ENCODE data around the gene ESCO1.
"Not testable (repeated sequence)": the region's sequence is repeated elsewhere in the genome, so short reads cannot be mapped to it uniquely, and the experiment has no call there.

The ESCO1 gene, protein sequence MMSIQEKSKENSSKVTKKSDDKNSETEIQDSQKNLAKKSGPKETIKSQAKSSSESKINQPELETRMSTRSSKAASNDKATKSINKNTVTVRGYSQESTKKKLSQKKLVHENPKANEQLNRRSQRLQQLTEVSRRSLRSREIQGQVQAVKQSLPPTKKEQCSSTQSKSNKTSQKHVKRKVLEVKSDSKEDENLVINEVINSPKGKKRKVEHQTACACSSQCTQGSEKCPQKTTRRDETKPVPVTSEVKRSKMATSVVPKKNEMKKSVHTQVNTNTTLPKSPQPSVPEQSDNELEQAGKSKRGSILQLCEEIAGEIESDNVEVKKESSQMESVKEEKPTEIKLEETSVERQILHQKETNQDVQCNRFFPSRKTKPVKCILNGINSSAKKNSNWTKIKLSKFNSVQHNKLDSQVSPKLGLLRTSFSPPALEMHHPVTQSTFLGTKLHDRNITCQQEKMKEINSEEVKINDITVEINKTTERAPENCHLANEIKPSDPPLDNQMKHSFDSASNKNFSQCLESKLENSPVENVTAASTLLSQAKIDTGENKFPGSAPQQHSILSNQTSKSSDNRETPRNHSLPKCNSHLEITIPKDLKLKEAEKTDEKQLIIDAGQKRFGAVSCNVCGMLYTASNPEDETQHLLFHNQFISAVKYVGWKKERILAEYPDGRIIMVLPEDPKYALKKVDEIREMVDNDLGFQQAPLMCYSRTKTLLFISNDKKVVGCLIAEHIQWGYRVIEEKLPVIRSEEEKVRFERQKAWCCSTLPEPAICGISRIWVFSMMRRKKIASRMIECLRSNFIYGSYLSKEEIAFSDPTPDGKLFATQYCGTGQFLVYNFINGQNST

DNA sequence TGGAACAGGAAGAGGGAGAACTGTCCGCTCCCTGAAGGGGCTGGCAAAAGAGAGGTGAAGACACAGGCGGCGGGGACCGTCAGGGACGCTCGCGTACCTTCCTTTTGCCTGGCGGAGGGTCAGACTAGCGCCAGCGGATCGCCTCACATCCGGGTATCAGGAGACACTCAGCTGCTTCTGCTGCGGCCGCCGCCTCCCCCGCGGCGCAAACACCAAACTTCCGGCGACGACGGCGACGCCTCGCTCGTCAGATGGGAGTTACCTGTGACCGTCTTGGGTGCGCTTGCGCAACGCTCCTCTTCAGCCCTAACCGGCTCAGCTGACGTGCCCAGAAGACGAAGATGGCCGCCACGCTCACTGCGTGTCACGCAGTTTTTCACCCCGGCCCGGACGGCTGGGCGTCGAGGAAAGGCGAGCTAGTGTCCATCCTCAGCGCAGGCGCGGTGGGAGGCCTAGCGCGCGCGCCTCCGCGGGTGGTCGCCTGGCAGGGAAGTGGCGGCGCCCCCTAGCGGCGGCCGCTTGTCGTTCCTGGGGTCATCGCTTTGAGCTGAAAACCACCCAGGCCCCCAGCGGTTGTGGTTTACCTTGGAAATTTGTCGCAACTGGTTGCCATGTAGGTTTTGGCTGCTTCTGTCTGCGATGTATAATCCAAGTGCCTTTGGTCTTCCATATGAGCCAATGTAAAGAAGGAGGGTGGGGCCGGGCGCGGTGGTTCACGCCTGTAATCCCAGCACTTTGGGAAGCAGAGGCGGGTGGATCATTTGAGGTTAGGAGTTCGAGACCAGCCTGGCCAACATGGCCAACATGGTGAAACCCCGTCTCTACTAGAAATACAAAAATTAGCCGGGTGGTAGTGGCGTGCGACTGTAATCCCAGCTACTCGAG lies at the start of gene ESCO1:
ESCO1 (minus strand) TSS at position 179 of the 885 bp plus-strand sequence. CDS start 25,861 bp downstream, outside the sequence.
- DNase-seq (ENCODE audit: low read depth, low spot score), result peak; percentile 97

- DNase-seq (ENCODE audit: low read depth, low spot score), result not testable (repeated sequence)
These were observed 39.9 kb upstream of the ESCO1 start for GRCh38 chr18:21640375-21640774.

- no peak for DNase-seq (ENCODE audit: low read depth, low spot score)
These were observed 38.3 kb upstream of the ESCO1 start for GRCh38 chr18:21638822-21639221.

GRCh38 chr18:21636769-21637168 lies 36.3 kb upstream of the ESCO1 start:
- no peak for DNase-seq (ENCODE audit: low read depth, low spot score)

DNA sequence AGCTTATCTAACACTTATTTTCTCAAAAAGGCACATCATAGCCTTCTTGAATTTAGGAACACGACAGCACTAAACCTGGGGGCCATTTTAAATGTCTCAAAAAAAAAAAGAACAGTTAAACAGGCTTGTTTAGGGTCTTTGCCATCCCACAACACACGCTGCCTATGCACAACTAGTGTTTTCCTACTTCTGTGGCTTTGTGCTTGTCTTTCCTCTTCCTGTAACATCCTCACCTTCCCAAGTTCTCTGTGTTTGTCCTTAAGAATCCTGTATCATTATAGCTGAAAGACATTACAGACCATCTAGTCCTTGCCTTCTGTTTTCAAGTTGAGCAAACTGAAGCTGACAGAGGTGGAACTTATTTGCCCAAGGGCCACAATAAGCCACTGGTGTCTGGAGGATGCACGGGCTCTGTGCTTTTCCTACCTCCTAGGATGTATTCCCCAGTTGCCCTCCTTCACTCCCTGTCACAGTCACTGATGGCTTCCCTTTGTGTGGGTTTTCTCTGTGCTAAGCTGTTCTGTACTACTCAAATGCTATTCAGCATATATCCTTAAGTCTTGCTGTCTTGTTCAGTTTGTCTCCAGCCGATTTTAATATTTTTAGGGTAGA lies 34.2 kb upstream of the ESCO1 start:
- DNase-seq (ENCODE audit: low read depth, low spot score), result no peak

- DNase-seq (ENCODE audit: low read depth, low spot score), result no peak
These were observed 31.9 kb upstream of the ESCO1 start for GRCh38 chr18:21632393-21632792.

GRCh38 chr18:21629089-21629832 lies 28.8 kb upstream of the ESCO1 start:
- DNase-seq (ENCODE audit: low read depth, low spot score), result no peak

DNA sequence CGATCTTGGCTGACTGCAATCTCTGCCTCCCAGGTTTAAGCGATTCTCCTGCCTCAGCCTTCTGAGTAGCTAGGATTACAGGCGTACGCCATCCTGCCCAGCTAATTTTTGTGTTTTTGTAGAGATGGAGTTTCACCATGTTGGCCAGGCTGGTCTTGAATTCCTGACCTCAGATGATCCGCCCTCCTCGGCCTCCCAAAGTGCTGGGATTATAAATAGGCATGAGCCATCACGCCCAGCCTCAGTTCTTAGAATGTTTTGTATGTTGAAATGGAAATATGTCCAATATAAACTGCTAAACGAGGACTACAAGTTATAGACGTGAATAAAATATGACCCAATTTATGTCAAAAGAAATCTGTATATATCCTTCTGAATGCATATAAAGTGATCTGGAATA lies 21.1 kb upstream of the ESCO1 start:
- DNase-seq (ENCODE audit: low read depth, low spot score), result not testable (repeated sequence)

DNA sequence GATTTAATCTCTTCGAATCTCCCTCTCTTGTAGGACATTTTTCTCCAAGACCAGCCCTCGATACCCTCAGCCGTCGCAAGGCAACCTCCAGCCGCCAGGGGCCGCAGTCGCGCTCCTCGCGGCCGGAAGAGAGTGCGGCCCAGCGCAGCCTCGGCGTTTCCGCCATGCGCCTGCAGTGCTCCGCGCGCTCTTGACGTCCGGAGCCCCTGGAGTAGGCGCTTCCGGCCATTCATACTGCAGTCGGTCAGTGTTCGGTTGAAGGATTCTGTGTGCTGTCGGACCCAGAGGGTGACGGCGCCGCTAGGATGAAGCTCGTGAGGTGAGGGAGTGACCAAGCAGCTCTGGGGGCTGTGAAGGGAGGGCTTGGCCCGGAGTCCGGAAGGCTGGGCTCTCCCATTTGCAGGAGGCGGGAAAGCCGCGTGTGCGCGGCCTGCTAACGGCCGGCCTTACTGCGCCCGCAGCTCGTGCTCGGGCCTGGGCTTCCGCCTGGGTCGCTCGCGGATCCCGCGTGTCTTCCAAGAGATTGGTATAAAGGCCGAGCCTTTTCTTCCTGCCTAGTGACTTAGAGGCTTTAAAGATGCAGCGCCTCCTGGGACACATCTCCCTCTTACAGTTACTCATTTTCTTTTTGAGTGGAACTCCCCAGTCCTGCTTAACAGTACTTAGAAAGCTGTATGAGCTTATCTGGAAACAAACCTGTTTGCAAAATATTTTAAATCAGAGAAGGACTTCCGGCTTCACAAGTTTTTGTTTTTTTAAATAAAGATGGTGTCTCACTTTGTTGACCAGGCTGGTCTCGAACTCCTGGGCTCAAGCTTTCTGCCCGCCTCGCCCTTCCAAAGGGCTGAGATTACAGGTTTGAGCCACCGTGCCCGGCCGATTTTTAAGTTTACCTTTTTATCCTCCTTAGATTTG lies 11.9 kb upstream of the ESCO1 start, which contains the start of gene SNRPD1:
SNRPD1 (plus strand) TSS at position 190 of the 915 bp plus-strand sequence; CDS start at position 306, 116 bp downstream.
- peak; percentile 82 for DNase-seq (ENCODE audit: low read depth, low spot score)

DNA sequence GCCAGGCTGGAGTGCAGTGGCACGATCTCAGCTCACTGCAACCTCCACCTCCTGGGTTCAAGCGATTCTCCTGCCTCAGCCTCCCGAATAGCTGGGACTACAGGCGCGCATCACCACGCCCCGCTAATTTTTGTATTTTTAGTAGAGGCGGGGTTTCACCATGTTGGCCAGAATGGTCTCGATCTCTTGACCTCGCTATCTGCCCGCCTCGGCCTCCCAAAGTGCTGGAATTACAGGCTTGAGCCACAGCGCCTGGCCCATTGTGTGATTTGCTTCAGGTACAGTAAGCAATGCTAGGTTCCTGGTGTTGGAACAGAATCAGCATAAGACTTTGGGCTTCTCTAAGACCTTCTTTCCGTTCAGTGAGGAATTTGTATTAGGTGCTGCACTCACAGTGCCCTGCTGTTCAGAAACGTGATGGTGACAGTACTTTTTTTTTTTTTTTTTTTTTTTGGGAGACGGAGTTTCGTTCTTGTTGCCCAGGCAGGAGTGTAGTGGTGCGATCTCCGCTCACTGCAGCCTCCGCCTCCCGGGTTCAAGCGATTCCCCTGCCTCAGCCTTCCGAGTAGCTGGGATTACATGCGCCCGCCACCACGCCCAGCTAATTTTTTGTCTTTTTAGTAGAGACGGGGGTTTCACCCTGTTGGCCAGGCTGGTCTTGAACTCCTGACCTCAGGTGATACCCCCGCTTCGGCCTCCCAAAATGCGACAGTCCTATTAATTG lies 11.1 kb upstream of the ESCO1 start:
- not testable (repeated sequence) for DNase-seq (ENCODE audit: low read depth, low spot score)

DNA sequence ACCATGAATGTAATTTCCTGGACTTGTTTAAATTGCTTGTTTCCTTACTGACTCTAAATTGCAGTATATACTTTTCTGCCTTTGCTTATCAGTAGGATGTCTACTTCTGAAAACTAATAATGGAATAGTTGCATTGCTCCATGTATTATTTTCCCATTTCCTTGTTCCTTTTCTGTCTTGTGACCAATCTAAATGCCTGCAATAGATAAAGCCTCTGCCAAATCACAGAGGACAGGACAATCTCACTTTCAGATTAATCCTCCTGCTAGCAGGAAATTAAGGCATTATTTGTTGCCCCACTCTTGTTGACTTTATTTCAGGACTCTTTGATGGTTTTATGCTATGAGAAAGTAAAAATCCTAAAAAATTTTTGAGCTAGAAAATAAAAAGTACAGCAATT lies 4.7 kb upstream of the ESCO1 start:
- no peak for DNase-seq (ENCODE audit: low read depth, low spot score)

DNA sequence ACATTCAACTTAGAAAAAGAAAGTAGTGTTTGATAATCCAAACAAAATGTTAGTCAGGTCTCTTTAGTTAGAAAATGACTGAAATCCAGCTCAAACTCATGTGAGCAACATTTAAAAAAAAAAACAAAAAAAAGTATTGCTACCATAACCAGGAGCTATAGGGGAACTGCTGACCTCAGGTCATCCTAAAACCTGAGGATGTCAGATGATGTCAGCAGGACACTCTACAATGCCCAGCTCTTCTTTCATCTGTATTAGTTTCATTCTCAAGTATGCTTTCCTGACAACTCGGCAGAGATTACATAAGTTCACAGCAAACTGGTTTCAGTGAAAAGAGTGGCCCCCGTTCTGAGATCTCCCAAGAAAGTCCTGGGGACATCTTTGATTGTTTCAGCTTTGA lies 4.2 kb upstream of the ESCO1 start:
- no peak for DNase-seq (ENCODE audit: low read depth, low spot score)

DNA sequence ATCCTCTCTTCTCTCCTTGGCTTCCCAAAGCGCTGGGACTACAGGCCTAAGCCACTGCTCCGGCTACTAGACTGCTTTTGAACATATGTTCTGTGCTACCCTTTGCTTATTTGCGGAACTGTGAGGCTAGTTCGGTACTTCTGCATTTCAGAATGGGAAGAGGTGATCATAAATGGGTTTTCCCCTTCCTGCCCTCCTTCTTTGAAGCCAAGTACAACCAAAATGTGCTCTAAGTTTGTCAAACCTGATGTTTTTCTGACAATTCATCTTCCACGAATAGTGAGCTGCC lies 1.7 kb upstream of the ESCO1 start:
- no peak for DNase-seq (ENCODE audit: low read depth, low spot score)

- peak; percentile 3 for DNase-seq (ENCODE audit: low read depth, low spot score)
These were observed 649 bp downstream of the ESCO1 start for GRCh38 chr18:21599585-21600525.

DNA sequence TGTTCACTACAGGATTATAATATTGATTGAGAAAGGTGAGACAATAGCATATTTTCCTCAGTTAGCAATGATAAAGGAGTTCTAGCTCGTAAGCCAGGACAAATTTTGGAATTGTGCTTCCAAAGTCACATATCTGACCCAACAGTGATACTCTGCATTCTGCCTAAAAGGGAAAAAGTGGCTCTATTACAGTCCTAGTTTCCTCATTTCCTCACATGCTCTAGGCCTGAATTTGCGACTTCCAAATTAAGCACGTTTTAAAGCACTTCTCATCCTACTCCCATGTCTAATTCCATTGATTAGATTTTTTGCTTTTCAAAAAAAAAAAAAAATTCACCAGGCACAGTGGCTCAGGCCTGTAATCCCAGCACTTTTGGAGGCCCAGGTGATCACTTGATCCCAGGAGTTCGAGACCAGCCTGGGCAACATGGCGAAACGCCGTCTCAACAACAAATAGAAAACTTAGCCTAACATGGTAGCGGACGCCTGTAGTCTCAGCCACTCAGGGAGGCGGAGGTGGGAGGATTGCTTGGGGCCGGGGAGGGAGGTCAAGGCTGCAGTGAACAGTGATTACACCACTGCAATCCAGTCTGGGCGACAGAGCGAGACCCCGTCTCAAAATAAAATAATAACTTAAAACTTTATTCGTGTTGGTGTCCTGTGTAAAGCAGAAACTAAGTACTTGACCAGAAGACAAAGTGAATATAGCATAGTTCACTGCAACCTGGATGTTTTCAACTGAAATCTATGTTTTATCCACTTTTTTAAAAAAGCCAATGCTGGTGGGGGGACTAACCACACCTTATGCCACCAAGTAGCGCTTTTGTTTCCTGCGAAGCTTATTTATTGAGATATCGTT lies 1.5 kb downstream of the ESCO1 start:
- DNase-seq (ENCODE audit: low read depth, low spot score), result no peak

GRCh38 chr18:21597620-21598019 lies 2.9 kb downstream of the ESCO1 start:
- DNase-seq (ENCODE audit: low read depth, low spot score), result no peak
